ENCODE measurements around the gene BICDL1.

The BICDL1 gene

GRCh38 chr12:120118321-120119061 lies 129.5 kb downstream of the BICDL1 start:
- no peak for DNase-seq (ENCODE audit: low read depth, low spot score)

GRCh38 chr12:120119271-120119973 lies 130.4 kb downstream of the BICDL1 start:
- DNase-seq (ENCODE audit: low read depth, low spot score), result no peak
- H3K27ac ChIP-seq, result peak overlapping the region; percentile 91

More at GRCh38 chr12:120118321-120119061, 129.5 kb downstream of the BICDL1 start:
- H3K27ac ChIP-seq, result peak overlapping the region; percentile 91

- no peak for DNase-seq (ENCODE audit: low read depth, low spot score)
- no peak overlapping the region for H3K27ac ChIP-seq
Measured at GRCh38 chr12:120121343-120121742, 132.3 kb downstream of the BICDL1 start.

GRCh38 chr12:120121766-120122293 lies 132.8 kb downstream of the BICDL1 start:
- H3K27ac ChIP-seq, result no peak overlapping the region
- DNase-seq (ENCODE audit: low read depth, low spot score), result no peak

- no peak for DNase-seq (ENCODE audit: low read depth, low spot score)
- H3K27ac ChIP-seq, result no peak overlapping the region
Measured at GRCh38 chr12:120125029-120125428, 136.0 kb downstream of the BICDL1 start.

- no peak for DNase-seq (ENCODE audit: low read depth, low spot score)
- H3K27ac ChIP-seq, result peak overlapping the region; percentile 1
Measured at GRCh38 chr12:120125792-120126634, 137.0 kb downstream of the BICDL1 start.

- H3K27ac ChIP-seq, result peak overlapping the region; percentile 1
- DNase-seq (ENCODE audit: low read depth, low spot score), result no peak
Measured at GRCh38 chr12:120126635-120127005, 137.6 kb downstream of the BICDL1 start.

GRCh38 chr12:120130011-120130410 lies 141.0 kb downstream of the BICDL1 start:
- H3K27ac ChIP-seq, result no peak overlapping the region
- DNase-seq (ENCODE audit: low read depth, low spot score), result no peak

GRCh38 chr12:120131116-120131515 lies 142.1 kb downstream of the BICDL1 start:
- H3K27ac ChIP-seq, result no peak overlapping the region
- no peak for DNase-seq (ENCODE audit: low read depth, low spot score)

- no peak for DNase-seq (ENCODE audit: low read depth, low spot score)
- no peak overlapping the region for H3K27ac ChIP-seq
Measured at GRCh38 chr12:120132054-120132836, 143.2 kb downstream of the BICDL1 start.

GRCh38 chr12:120132863-120133385 lies 143.9 kb downstream of the BICDL1 start:
- no peak overlapping the region for H3K27ac ChIP-seq
- no peak for DNase-seq (ENCODE audit: low read depth, low spot score)

GRCh38 chr12:120134307-120134980 lies 145.4 kb downstream of the BICDL1 start:
- no peak overlapping the region for H3K27ac ChIP-seq
- no peak for DNase-seq (ENCODE audit: low read depth, low spot score)

- DNase-seq (ENCODE audit: low read depth, low spot score), result no peak
- no peak overlapping the region for H3K27ac ChIP-seq
Measured at GRCh38 chr12:120136093-120136770, 147.2 kb downstream of the BICDL1 start.

GRCh38 chr12:120137833-120138232 lies 148.8 kb downstream of the BICDL1 start:
- no peak for DNase-seq (ENCODE audit: low read depth, low spot score)

GRCh38 chr12:120138366-120138765 lies 149.3 kb downstream of the BICDL1 start:
- no peak for DNase-seq (ENCODE audit: low read depth, low spot score)

More at GRCh38 chr12:120137833-120138232, 148.8 kb downstream of the BICDL1 start:
- H3K27ac ChIP-seq, result no peak overlapping the region

GRCh38 chr12:120139958-120140357 lies 150.9 kb downstream of the BICDL1 start:
- no peak overlapping the region for H3K27ac ChIP-seq
- DNase-seq (ENCODE audit: low read depth, low spot score), result no peak

More at GRCh38 chr12:120138366-120138765, 149.3 kb downstream of the BICDL1 start:
- H3K27ac ChIP-seq, result no peak overlapping the region

- H3K27ac ChIP-seq, result no peak overlapping the region
- no peak for DNase-seq (ENCODE audit: low read depth, low spot score)
Measured at GRCh38 chr12:120140603-120141002, 151.6 kb downstream of the BICDL1 start.

- no peak for DNase-seq (ENCODE audit: low read depth, low spot score)
- no peak overlapping the region for H3K27ac ChIP-seq
Measured at GRCh38 chr12:120141336-120141735, 152.3 kb downstream of the BICDL1 start.

Data from epithelial cell of prostate (primary cell).